SK-N-SH (cell line): ENCODE data around the gene HAND2. TPM values are rescaled to one million over a fixed set of nuclear protein-coding genes. Genes with fewer than 3 reads are reported as not detected.

Experiments used
- CTCF ChIA-PET: fragments of 300-600, 350-600 bp; formaldehyde crosslinking; extraction: SDS; loops from one replicate; lab custom pipeline; 2021; lab: Yijun Ruan, JAX
- POLR2A ChIA-PET: fragments of 350-600 bp; sonication (Branson Sonifier 250); formaldehyde crosslinking; extraction: SDS; loops from one replicate; lab custom pipeline; 2020; ENCODE audit warnings: antibody characterized with exemption, inconsistent platforms; lab: Yijun Ruan, JAX
- DNase-seq: peaks from one replicate; pipeline ENCODE4 v3.0.0; 2012
- H2AFZ ChIP-seq: fragments of 200-600 bp; sonication (generic); 2 replicates; pipeline ENCODE4 v1.8.1; 2016; ENCODE audit warnings: antibody characterized with exemption, mild to moderate bottlenecking, low read depth
- H3F3A ChIP-seq: fragments of 200-600 bp; sonication (generic); replicated peaks from 2 replicates; pipeline ENCODE3; 2016; ENCODE audit warnings: antibody characterized with exemption, mild to moderate bottlenecking; ENCODE audit not compliant: insufficient read depth
- H3K27ac ChIP-seq, 2 experiments: fragments of 200-500 bp in 1 of 2; fragments of 200-600 bp in 1 of 2; sonication (Bioruptor generic) in 1 of 2; sonication (generic), shearing (Covaris generic) in 1 of 2; 2 replicates each; pipeline versions ENCODE4 v1.5.1 to v1.6.1; 2014 to 2016; ENCODE audit warnings: low read depth in 2 of 2, inconsistent platforms in 1 of 2, low read length in 1 of 2, mild to moderate bottlenecking in 1 of 2, mixed read lengths in 1 of 2
- H3K27me3 ChIP-seq: fragments of 200-600 bp; sonication (generic), shearing (Covaris generic); 2 replicates; pipeline ENCODE4 v1.6.1; 2016; ENCODE audit warnings: mixed run types; ENCODE audit not compliant: insufficient read depth
- H3K36me3 ChIP-seq, 2 experiments: fragments of 200-500 bp in 1 of 2; fragments of 200-600 bp in 1 of 2; sonication (Bioruptor generic) in 1 of 2; sonication (generic) in 1 of 2; replicated peaks in 1 of 2; 2 replicates each; pipeline versions ENCODE3 to v1.5.1; 2014 to 2016; ENCODE audit warnings: low read length in 1 of 2, mild to moderate bottlenecking in 1 of 2; ENCODE audit not compliant: insufficient read depth in 2 of 2, control insufficient read depth in 1 of 2
- H3K4me1 ChIP-seq, 2 experiments: fragments of 200-500 bp in 1 of 2; fragments of 200-600 bp in 1 of 2; sonication (Bioruptor generic) in 1 of 2; sonication (generic), shearing (Covaris generic) in 1 of 2; 2 replicates each; pipeline versions ENCODE4 v1.5.1 to v1.6.1; 2014 to 2016; ENCODE audit warnings: low read depth in 1 of 2, low read length in 1 of 2, mixed run types in 1 of 2; ENCODE audit not compliant: insufficient read depth in 2 of 2, control insufficient read depth in 1 of 2
- H3K4me2 ChIP-seq: fragments of 200-600 bp; sonication (generic), shearing (Covaris generic); 2 replicates; pipeline ENCODE4 v1.6.1; 2017; ENCODE audit warnings: mixed run types
- H3K4me3 ChIP-seq, 2 experiments: fragments of 200-500 bp in 1 of 2; fragments of 200-600 bp in 1 of 2; sonication (Bioruptor generic) in 1 of 2; sonication (generic), shearing (Covaris generic) in 1 of 2; 2 replicates each; pipeline versions ENCODE4 v1.5.1 to v1.8.1; 2014 to 2016; ENCODE audit warnings: low read depth in 2 of 2, inconsistent platforms in 1 of 2, low read length in 1 of 2, mild to moderate bottlenecking in 1 of 2, mixed read lengths in 1 of 2, moderate library complexity in 1 of 2
- H3K79me2 ChIP-seq: fragments of 200-600 bp; sonication (generic); 2 replicates; pipeline ENCODE4 v1.8.1; 2017; ENCODE audit warnings: mild to moderate bottlenecking; ENCODE audit not compliant: insufficient read depth
- H3K9ac ChIP-seq: fragments of 200-600 bp; sonication (generic); 2 replicates; pipeline ENCODE4 v1.6.1; 2017; ENCODE audit warnings: mixed run types
- H3K9me2 ChIP-seq: fragments of 200-600 bp; sonication (generic); 2 replicates; pipeline ENCODE4 v1.6.1; 2017; ENCODE audit warnings: mixed run types
- H3K9me3 ChIP-seq: fragments of 200-600 bp; sonication (generic); 2 replicates; pipeline ENCODE4 v1.6.1; 2017; ENCODE audit warnings: mixed run types, mild to moderate bottlenecking, moderate library complexity
- H4K20me1 ChIP-seq: fragments of 200-600 bp; sonication (generic); 2 replicates; pipeline ENCODE4 v1.6.1; 2017; ENCODE audit warnings: mild to moderate bottlenecking, mixed run types; ENCODE audit not compliant: insufficient read depth
- CHD2 ChIP-seq: fragments of 150-350 bp; IDR thresholded peaks from 2 replicates; pipeline ENCODE4 v1.6.1; 2018; ENCODE audit warnings: low read length; ENCODE audit not compliant: partially characterized antibody
- CTCF ChIP-seq: fragments of 200-600 bp; sonication (generic); IDR thresholded peaks from 2 replicates; pipeline ENCODE4 v1.6.1; 2017; ENCODE audit warnings: antibody characterized with exemption, mild to moderate bottlenecking, moderate library complexity
- FOXM1 ChIP-seq: IDR thresholded peaks from 2 replicates; pipeline ENCODE4 v1.4.0; 2012; ENCODE audit warnings: low read depth, mild to moderate bottlenecking
- GABPA ChIP-seq: IDR thresholded peaks from 2 replicates; pipeline ENCODE4 v1.4.0; 2012; ENCODE audit warnings: low read depth, mild to moderate bottlenecking
- JUND ChIP-seq: IDR thresholded peaks from 2 replicates; pipeline ENCODE4 v1.4.0; 2012
- MAX ChIP-seq: IDR thresholded peaks from 2 replicates; pipeline ENCODE4 v1.4.0; 2012; ENCODE audit warnings: low read depth
- MXI1 ChIP-seq: IDR thresholded peaks from 2 replicates; pipeline ENCODE4 v1.6.1; 2012; ENCODE audit warnings: mild to moderate bottlenecking, low read depth, low read length, improper control_type of control experiment
- NFIC ChIP-seq: IDR thresholded peaks from 2 replicates; pipeline ENCODE4 v1.4.0; 2012; ENCODE audit warnings: borderline replicate concordance
- POLR2AphosphoS5 ChIP-seq: IDR thresholded peaks from 2 replicates; pipeline ENCODE4 v1.6.1; 2012; ENCODE audit warnings: low read depth, low read length
- RAD21 ChIP-seq: IDR thresholded peaks from 2 replicates; pipeline ENCODE4 v1.6.1; 2012; ENCODE audit warnings: mild to moderate bottlenecking, low read length
- REST ChIP-seq: IDR thresholded peaks from 2 replicates; pipeline ENCODE4 v1.6.1; 2012; ENCODE audit warnings: mild to moderate bottlenecking, low read depth, low read length, moderate library complexity
- RFX5 ChIP-seq: IDR thresholded peaks from 2 replicates; pipeline ENCODE4 v1.6.1; 2012; ENCODE audit warnings: mild to moderate bottlenecking, improper control_type of control experiment, low read length
- SIN3A ChIP-seq: IDR thresholded peaks from 2 replicates; pipeline ENCODE4 v1.6.1; 2012; ENCODE audit warnings: low read depth, mild to moderate bottlenecking, low read length, moderate library complexity, borderline replicate concordance
- ZBTB33 ChIP-seq: IDR thresholded peaks from 2 replicates; pipeline ENCODE4 v1.4.0; 2012; ENCODE audit warnings: low read depth, borderline replicate concordance
- WGBS: methylation state at CpG from one replicate; pipeline ENCODE4 v1.1.6; 2017; ENCODE audit warnings: low lambda C conversion rate; 5-methylcytosine and 5-hydroxymethylcytosine counted together
- polyA plus RNA-seq, 3 experiments: library from polyadenylated mRNA; depleted of rRNA; stranded (reverse); fragments of >200 nt; gene quantifications; 2 replicates each; pipeline ENCODE4 v1.2.3, GENCODE V29; 2012
- TF ChIP-seq, protein P1 (sequence below): fragments of 150-350 bp; IDR thresholded peaks from 2 replicates; pipeline ENCODE4 v1.6.1; 2016; ENCODE audit warnings: mild to moderate bottlenecking, low read depth, low read length
- TF ChIP-seq, protein P2 (sequence below): IDR thresholded peaks from 2 replicates; pipeline ENCODE4 v1.4.0; 2012; ENCODE audit warnings: low read depth, borderline replicate concordance

HAND2 gene
- polyA plus RNA-seq, 1 of the 3 experiments (the other 2 are of a cell fraction), result 106 TPM

DNA sequence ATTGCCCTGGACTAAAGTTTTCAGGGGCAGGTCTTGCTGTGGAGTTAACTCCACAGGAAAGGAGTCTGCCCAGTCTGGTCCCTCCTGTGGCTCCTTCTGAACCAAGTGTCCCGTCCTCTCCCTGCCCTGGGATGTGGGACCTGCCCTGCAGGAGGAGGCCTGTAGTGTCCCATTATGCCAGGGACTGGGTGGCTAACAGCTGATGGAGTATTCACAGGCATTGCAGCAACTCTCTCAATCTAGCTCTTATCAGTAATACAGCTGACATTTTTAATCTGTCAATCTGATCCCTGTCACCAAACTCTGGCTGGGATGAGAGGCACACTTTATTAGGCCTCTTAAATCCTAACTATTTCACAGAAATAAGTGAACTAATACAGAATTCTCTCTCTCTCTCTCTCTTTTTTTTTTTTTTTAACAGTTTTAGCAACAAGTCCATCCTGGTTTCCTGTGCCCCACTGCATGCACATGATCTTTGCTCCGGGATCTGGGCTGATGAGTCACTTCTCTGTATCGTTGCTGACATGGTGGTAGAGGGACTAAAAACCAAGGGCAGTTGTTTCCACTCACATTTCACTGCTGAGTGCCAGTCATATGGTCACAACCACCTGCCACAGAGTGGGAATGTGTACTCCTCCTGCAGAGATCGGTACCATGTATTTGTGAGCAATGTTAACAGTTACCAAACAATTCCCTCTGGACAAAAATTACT is 39.1 kb downstream of the HAND2 start (continued):
- TF ChIP-seq ZBTB33, result no peak
- TF ChIP-seq SIN3A, result no peak; the same call in 1 of the 2 replicates
- TF ChIP-seq MXI1, result no peak
- no peak for TF ChIP-seq CHD2
- TF ChIP-seq RAD21, result no peak
- no peak for TF ChIP-seq RFX5
- TF ChIP-seq GABPA, result no peak
- peak; percentile 80 for TF ChIP-seq JUND
- TF ChIP-seq, protein P1, sequence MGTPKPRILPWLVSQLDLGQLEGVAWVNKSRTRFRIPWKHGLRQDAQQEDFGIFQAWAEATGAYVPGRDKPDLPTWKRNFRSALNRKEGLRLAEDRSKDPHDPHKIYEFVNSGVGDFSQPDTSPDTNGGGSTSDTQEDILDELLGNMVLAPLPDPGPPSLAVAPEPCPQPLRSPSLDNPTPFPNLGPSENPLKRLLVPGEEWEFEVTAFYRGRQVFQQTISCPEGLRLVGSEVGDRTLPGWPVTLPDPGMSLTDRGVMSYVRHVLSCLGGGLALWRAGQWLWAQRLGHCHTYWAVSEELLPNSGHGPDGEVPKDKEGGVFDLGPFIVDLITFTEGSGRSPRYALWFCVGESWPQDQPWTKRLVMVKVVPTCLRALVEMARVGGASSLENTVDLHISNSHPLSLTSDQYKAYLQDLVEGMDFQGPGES, result no peak
- TF ChIP-seq, protein P2, sequence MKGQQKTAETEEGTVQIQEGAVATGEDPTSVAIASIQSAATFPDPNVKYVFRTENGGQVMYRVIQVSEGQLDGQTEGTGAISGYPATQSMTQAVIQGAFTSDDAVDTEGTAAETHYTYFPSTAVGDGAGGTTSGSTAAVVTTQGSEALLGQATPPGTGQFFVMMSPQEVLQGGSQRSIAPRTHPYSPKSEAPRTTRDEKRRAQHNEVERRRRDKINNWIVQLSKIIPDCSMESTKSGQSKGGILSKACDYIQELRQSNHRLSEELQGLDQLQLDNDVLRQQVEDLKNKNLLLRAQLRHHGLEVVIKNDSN, result 0 out of 2 replicates have a peak, but pooled peaks have one; percentile 29
- TF ChIP-seq NFIC, result no peak

DNA sequence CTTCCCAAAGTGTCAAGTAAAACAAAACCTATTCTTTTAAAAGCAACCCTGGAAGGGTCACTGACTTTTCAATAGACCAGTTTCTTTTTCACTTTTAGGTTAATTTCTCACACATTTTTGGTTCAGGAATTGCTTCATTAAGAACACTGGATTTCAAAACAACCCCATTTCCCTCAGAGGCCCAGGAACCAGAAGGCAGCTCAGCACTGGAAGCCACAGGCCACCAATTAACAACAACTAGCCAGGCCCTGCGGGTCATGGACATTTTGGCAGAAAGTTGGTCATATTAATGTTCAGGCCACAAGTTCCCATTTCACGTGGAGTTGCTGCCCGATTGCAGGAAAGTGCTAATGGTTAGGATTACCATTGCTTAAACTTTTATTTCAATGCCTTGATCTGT is 39.8 kb downstream of the HAND2 start:
- Histone ChIP-seq H4K20me1 (no peaks in the 10 kb centered on the region), H3K27me3 (no peaks in the 10 kb centered on the region), H3K4me2 (0 out of 2 replicates have a peak overlapping the region, but pooled peaks have one; percentile 19), H3K4me1 (peaks cover 38 to 39% of the 10 kb centered on the region in 2 experiments; a peak in 3 of 4 replicates), H3K79me2 (no peaks in the 10 kb centered on the region), H2AFZ (no peak overlapping the region), H3K9me2 (no peaks in the 10 kb centered on the region), H3K9me3 (no peaks in the 10 kb centered on the region), H3K36me3 (no peaks in the 10 kb centered on the region), H3F3A (peaks cover 55% of the 10 kb centered on the region), H3K9ac (no peak overlapping the region), H3K27ac (peak overlapping the region; percentile 27 to 86; a peak in 2 of 4 replicates), H3K4me3 (no peak overlapping the region)
- ChIA-PET CTCF (interaction anchor here (0.7 to 1.7 kb wide), 3 partner anchors 15 to 70 kb away, joined by 3 to 6 read pairs (median 5); no protein-coding TSS in a partner anchor), POLR2A (interaction anchor here (0.7 kb wide), 1 partner anchor 26 kb away, joined by 3 read pairs; no protein-coding TSS in a partner anchor)
- 76% methylated on average over 3 of the region's 3 CpGs for WGBS
- no peak for TF ChIP-seq FOXM1
- TF ChIP-seq MAX, result no peak
- no peak for TF ChIP-seq REST
- TF ChIP-seq POLR2AphosphoS5, result no peak
- TF ChIP-seq CTCF, result no peak
- no peak for TF ChIP-seq GABPA
- DNase-seq, result no peak
